Measurements from ENCODE around the gene FABP7.

Gene FABP7

GRCh38 chr6:122778985-122779661 lies 393 bp upstream of the FABP7 start:
- TF ChIP-seq CTCF (IDR thresholded peaks at IDR 0.05), result no peak
- H3K4me3 ChIP-seq, result no peak overlapping the region
- no peak for DNase-seq (ENCODE audit: low spot score)
- no peak overlapping the region for H3K27ac ChIP-seq

- no peak overlapping the region for H3K27ac ChIP-seq
- DNase-seq (ENCODE audit: low spot score), result no peak
- H3K4me3 ChIP-seq, result no peak overlapping the region
- no peak for TF ChIP-seq CTCF (IDR thresholded peaks at IDR 0.05)
Measured at GRCh38 chr6:122780114-122780513, 598 bp downstream of the FABP7 start.

GRCh38 chr6:122781716-122782115 lies 2.2 kb downstream of the FABP7 start:
- Histone ChIP-seq H3K27ac (no peak overlapping the region), H3K4me3 (no peak overlapping the region)
- DNase-seq (ENCODE audit: low spot score), result no peak
- no peak for TF ChIP-seq CTCF (IDR thresholded peaks at IDR 0.05)

- no peak for DNase-seq (ENCODE audit: low spot score)
- TF ChIP-seq CTCF (IDR thresholded peaks at IDR 0.05), result no peak
- H3K4me3 ChIP-seq, result no peak overlapping the region
- no peak overlapping the region for H3K27ac ChIP-seq
Measured at GRCh38 chr6:122783401-122783800, 3.9 kb downstream of the FABP7 start.

GRCh38 chr6:122785891-122786290 lies 6.4 kb downstream of the FABP7 start:
- DNase-seq (ENCODE audit: low spot score), result no peak
- no peak for TF ChIP-seq CTCF (IDR thresholded peaks at IDR 0.05)
- no peak overlapping the region for H3K27ac ChIP-seq
- H3K4me3 ChIP-seq, result no peak overlapping the region

GRCh38 chr6:122787721-122788120 lies 8.2 kb downstream of the FABP7 start:
- no peak for TF ChIP-seq CTCF (IDR thresholded peaks at IDR 0.05)
- H3K27ac ChIP-seq, result no peak overlapping the region
- DNase-seq (ENCODE audit: low spot score), result no peak
- H3K4me3 ChIP-seq, result no peak overlapping the region

- no peak overlapping the region for H3K27ac ChIP-seq
- no peak for TF ChIP-seq CTCF (IDR thresholded peaks at IDR 0.05)
- DNase-seq (ENCODE audit: low spot score), result no peak
- no peak overlapping the region for H3K4me3 ChIP-seq
Measured at GRCh38 chr6:122788208-122788607, 8.7 kb downstream of the FABP7 start.
